GM12878 (cell line): ENCODE results near the gene PRDM12. TPM values are rescaled to one million over a fixed set of nuclear protein-coding genes. Genes with fewer than 3 reads are reported as not detected.

Source experiments
- ATAC-seq: fragments of 200-7000 bp; cut with Tn5 transposase; 3 replicates; pipeline ENCODE4 v1.9.1; 2020; ENCODE audit warnings: mild to moderate bottlenecking, moderate library complexity
- BruUV-seq: library from RNA; stranded (reverse); fragments of 400-500 nt; replicated peaks from 2 replicates; lab custom pipeline; 2021; lab: Mats Ljungman, UMichigan
- CTCF ChIA-PET: fragments of 300-600 bp; sonication (Branson Sonifier 250); formaldehyde crosslinking; extraction: SDS; loops from one replicate; lab custom pipeline; 2021; ENCODE audit warnings: inconsistent platforms; lab: Yijun Ruan, JAX
- POLR2A ChIA-PET: fragments of 350-600 bp; formaldehyde crosslinking; extraction: SDS; loops from one replicate; lab custom pipeline; 2021; ENCODE audit warnings: inconsistent platforms; lab: Charles Lee
- RAD21 ChIA-PET: fragments of 300-600 bp; sonication (Branson Sonifier 250); formaldehyde crosslinking; loops from one replicate; lab custom pipeline; 2023; ENCODE audit warnings: antibody characterized with exemption; ENCODE audit not compliant: unreplicated experiment; lab: Charles Lee
- SMC1A ChIA-PET: fragments of 300-600 bp; sonication (Branson Sonifier 250); formaldehyde crosslinking; loops from one replicate; lab custom pipeline; 2023; ENCODE audit not compliant: unreplicated experiment, uncharacterized antibody; lab: Charles Lee
- DNase-seq: peaks from one replicate; pipeline ENCODE4 v3.0.0-alpha.2; 2011; ENCODE audit warnings: low read depth, low spot score
- FAIRE-seq: peaks from 3 replicates; lab custom pipeline; 2011; peaks lifted over from hg19 to GRCh38; lab: Jason Lieb, UNC
- H2AFZ ChIP-seq: 2 replicates; pipeline ENCODE4 v1.6.0; 2011; ENCODE audit warnings: low read depth, low read length, control low read depth; ENCODE audit not compliant: control insufficient read depth
- H3K27ac ChIP-seq: 2 replicates; pipeline ENCODE4 v1.5.1; 2011; ENCODE audit warnings: control low read depth; ENCODE audit not compliant: control insufficient read depth, insufficient read depth
- H3K27me3 ChIP-seq, 2 experiments: replicated peaks in 1 of 2; 2 replicates each; pipeline versions ENCODE4 v1.6.0 to v1.6.1; 2011; ENCODE audit warnings: low read length in 1 of 2; ENCODE audit not compliant: control insufficient read depth in 2 of 2, insufficient read depth in 2 of 2
- H3K36me3 ChIP-seq, 2 experiments: 2 replicates each; pipeline ENCODE4 v1.5.1; 2011; ENCODE audit warnings: low read length in 1 of 2; ENCODE audit not compliant: control insufficient read depth in 2 of 2, insufficient read depth in 2 of 2
- H3K4me1 ChIP-seq: 2 replicates; pipeline ENCODE4 v1.6.1; 2011; ENCODE audit warnings: mild to moderate bottlenecking, low read length, moderate library complexity, mixed read lengths; ENCODE audit not compliant: control insufficient read depth, insufficient read depth
- H3K4me2 ChIP-seq: 2 replicates; pipeline ENCODE4 v1.6.0; 2011; ENCODE audit warnings: control low read depth; ENCODE audit not compliant: control insufficient read depth, insufficient read depth
- H3K4me3 ChIP-seq: fragments of 200-600 bp; sonication (generic); 2 replicates; pipeline ENCODE4 v1.5.1; 2016
- H3K79me2 ChIP-seq: 2 replicates; pipeline ENCODE4 v1.6.0; 2011; ENCODE audit warnings: low read length; ENCODE audit not compliant: control insufficient read depth, insufficient read depth
- H3K9ac ChIP-seq: 2 replicates; pipeline ENCODE4 v1.8.0; 2011; ENCODE audit warnings: low read length, control low read depth, mixed read lengths; ENCODE audit not compliant: control insufficient read depth, insufficient read depth
- H3K9me3 ChIP-seq: replicated peaks from 3 replicates; pipeline ENCODE4 v1.5.1; 2011; ENCODE audit warnings: mild to moderate bottlenecking, low read length; ENCODE audit not compliant: control insufficient read depth, insufficient read depth
- H4K20me1 ChIP-seq: 2 replicates; pipeline ENCODE4 v1.6.0; 2011; ENCODE audit not compliant: control insufficient read depth, insufficient read depth
- BHLHE40 ChIP-seq, 2 experiments: fragments of 450-650 bp in 1 of 2; IDR thresholded peaks; 2 replicates each; pipeline ENCODE4 v1.6.1; 2011 to 2017; ENCODE audit warnings: low read depth in 2 of 2, borderline replicate concordance in 1 of 2, improper control_type of control experiment in 1 of 2, low read length in 1 of 2, mild to moderate bottlenecking in 1 of 2
- EGR1 ChIP-seq, 2 experiments: IDR thresholded peaks; 1 replicate in 1 of 2; 2 replicates in 1 of 2; pipeline ENCODE4 v1.6.1; 2011 to 2012; ENCODE audit warnings: low read depth in 2 of 2, low read length in 2 of 2, borderline replicate concordance in 1 of 2, mild to moderate bottlenecking in 1 of 2, moderate library complexity in 1 of 2
- HDAC2 ChIP-seq: fragments of 200-600 bp; sonication (generic); IDR thresholded peaks from 2 replicates; pipeline ENCODE4 v1.6.1; 2017
- NFYB ChIP-seq: IDR thresholded peaks from 2 replicates; pipeline ENCODE4 v1.6.1; 2011; ENCODE audit warnings: low read depth, mild to moderate bottlenecking, low read length, improper control_type of control experiment, moderate library complexity; ENCODE audit not compliant: insufficient read depth
- POLR2AphosphoS5 ChIP-seq: IDR thresholded peaks from 2 replicates; pipeline ENCODE4 v1.6.1; 2011; ENCODE audit warnings: mild to moderate bottlenecking, low read length, inconsistent platforms
- RBBP5 ChIP-seq: fragments of 200-600 bp; sonication (generic); conservative IDR thresholded peaks from 2 replicates; pipeline ENCODE4 v1.6.1; 2016
- SP1 ChIP-seq: IDR thresholded peaks from one replicate; pipeline ENCODE4 v1.6.1; 2011; ENCODE audit warnings: low read depth, low read length
- WGBS: methylation state at CpG from one replicate; pipeline ENCODE4 v1.1.6; 2016; ENCODE audit warnings: low lambda C conversion rate; ENCODE audit not compliant: insufficient replicate concordance, insufficient coverage; ENCODE audit errors: missing lambda C conversion rate; 5-methylcytosine and 5-hydroxymethylcytosine counted together
- in situ Hi-C: fragments of 300-500 bp; cut with MboI; formaldehyde crosslinking; loops from 9 replicates; pipeline ENCODE4 v1.14.3; 2018; ENCODE audit warnings: mixed read lengths
- intact Hi-C: fragments of 100-400 bp; cut with micrococcal nuclease; formaldehyde crosslinking; loops from one replicate; pipeline ENCODE4 v1.14.2; 2022; ENCODE audit not compliant: unreplicated experiment
- polyA plus RNA-seq, 11 experiments: library from polyadenylated mRNA; depleted of rRNA in 4 of 11; unstranded in 6 of 11; stranded (reverse) in 5 of 11; fragments of >200 nt; fragmentation: Nextera tagmentation in 4 of 11; fragmentation: Illumina TruSeq in 1 of 11; extraction: Ambion mirVana in 4 of 11; extraction: Trizol in 1 of 11; gene quantifications; 1 replicate in 1 of 11; 2 replicates in 10 of 11; pipeline versions ENCODE4 v1.2.1 to v1.2.3, GENCODE V29; 2011 to 2016; ENCODE audit warnings: inconsistent platforms in 2 of 11, missing spikeins in 2 of 11, low read depth in 1 of 11
- total RNA-seq, 4 experiments: library from RNA; depleted of rRNA in 3 of 4; stranded (reverse); fragments of >200 nt in 3 of 4; fragmentation: Illumina TruSeq in 1 of 4; extraction: Trizol in 1 of 4; gene quantifications; 2 replicates each; pipeline versions ENCODE4 v1.2.1 to v1.2.3, GENCODE V29; 2013 to 2021
- TF ChIP-seq, protein P1 (sequence below): fragments of 450-650 bp; IDR thresholded peaks from 2 replicates; pipeline ENCODE4 v1.6.1; 2016; ENCODE audit warnings: mild to moderate bottlenecking
- TF ChIP-seq, protein P2 (sequence below): IDR thresholded peaks from 2 replicates; pipeline ENCODE4 v1.6.1; 2011; ENCODE audit warnings: mild to moderate bottlenecking, low read depth, low read length, moderate library complexity; ENCODE audit not compliant: insufficient replicate concordance

PRDM12 gene
- total and polyA plus RNA-seq, 10 of the 15 experiments (the other 5 are each of a cell fraction or from before 2014, with no cell fraction given) = not detected

DNA sequence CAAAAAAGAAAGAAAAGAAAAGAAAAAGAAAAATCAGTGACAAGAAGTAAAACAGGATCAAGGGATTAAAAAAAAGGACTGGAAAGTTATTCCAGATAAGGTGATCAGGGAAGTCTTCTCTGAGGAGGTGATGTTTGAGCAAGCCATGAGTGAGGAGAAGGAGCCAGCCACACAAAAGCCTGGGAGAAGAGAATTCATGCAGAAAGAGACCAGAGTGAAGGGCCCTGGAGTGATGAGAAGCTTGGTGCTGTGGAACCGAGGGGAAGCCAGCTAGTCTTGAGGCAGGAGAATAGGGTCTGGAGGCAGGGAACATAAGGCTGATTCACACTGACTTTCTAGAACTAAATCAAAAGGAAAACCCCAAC lies 25.2 kb downstream of the PRDM12 start:
- Histone ChIP-seq H3K79me2 (peaks cover 10% of the 10 kb centered on the region), H3K9ac (no peak overlapping the region)
- in situ Hi-C loops = loop anchor here (10.0 kb wide), 1 partner anchor 235 kb away; no protein-coding TSS in a partner anchor
- no peak for TF ChIP-seq POLR2AphosphoS5
- TF ChIP-seq RBBP5 = no peak
- TF ChIP-seq EGR1 (IDR thresholded peaks at IDR 0.05; ENCODE audit: borderline replicate concordance in 1 of 2, low read depth in 2 of 2, low read length in 2 of 2) = no peak
- TF ChIP-seq, all 136 proteins: peak for 0
- ChIA-PET POLR2A (interaction anchor here (0.6 kb wide), 1 partner anchor 188 kb away, joined by 3 read pairs; no protein-coding TSS in a partner anchor), CTCF (interaction anchor here (1.1 to 2.4 kb wide), 3 partner anchors 10 to 227 kb away, joined by 3 to 12 read pairs (median 7); no protein-coding TSS in a partner anchor), SMC1A (interaction anchor here (1.3 kb wide), 1 partner anchor 12 kb away, joined by 3 read pairs; no protein-coding TSS in a partner anchor), RAD21 (no interaction called here)
- ATAC-seq = no peak
- Histone ChIP-seq H3K27me3 (no peaks in the 10 kb centered on the region), H3K4me2 (peak overlapping the region; percentile 69; the same call in 1 of the 2 replicates), H3K9me3 (no peaks in the 10 kb centered on the region; the same call in 1 of the 3 replicates), H4K20me1 (no peaks in the 10 kb centered on the region), H3K4me3 (peak overlapping the region; percentile 45; the same call in 1 of the 2 replicates), H2AFZ (peak overlapping the region; percentile 46), H3K27ac (no peak overlapping the region), H3K4me1 (peaks cover 3% of the 10 kb centered on the region; the same call in 1 of the 2 replicates), H3K36me3 (no peaks in the 10 kb centered on the region)
- whole genome bisulfite sequencing = 94% methylated on average over 1 of the region's 1 CpG
- DNase-seq = no peak
- intact Hi-C loops = no loop called here
- FAIRE-seq = no peak
- no TSS peak for BruUV-seq

DNA sequence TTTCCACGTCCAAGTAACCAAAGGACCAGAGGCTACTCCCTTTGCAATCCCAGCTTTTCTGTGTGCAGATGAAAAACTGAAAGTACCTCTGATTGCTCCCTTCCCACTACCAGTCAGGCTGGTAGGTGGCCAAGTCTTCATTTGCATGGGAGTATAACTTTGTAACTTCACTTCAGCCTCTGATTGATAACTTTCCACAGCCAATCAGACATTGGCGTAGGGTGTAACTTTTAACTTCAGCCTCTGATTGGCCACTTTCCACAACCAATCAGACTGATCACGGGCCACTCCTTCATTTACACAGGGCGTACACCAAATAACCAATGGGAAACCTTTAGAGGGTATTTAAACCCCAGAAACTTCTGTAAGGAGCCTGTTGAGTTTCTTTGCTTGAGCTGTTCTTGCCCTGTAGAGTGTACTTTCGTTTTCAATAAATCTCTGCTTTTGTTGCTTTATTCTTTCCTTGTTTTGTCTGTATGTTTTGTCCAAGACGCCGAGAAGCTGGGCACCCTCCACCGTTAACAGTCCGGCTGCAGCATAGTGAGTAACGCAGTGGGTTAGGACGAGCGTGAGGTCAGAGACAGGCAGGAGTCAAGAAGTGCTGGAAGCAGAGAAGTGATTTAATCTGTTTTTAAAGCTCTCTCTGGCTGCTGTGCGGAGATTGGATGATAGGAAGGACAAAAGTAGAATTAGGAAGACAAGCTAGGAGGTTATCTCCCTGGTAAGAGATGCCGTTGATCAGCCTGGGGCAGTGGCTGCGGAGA lies 25.7 kb downstream of the PRDM12 start:
- Histone ChIP-seq H4K20me1 (no peaks in the 10 kb centered on the region), H3K27ac (no peak overlapping the region), H2AFZ (peak overlapping the region; percentile 46), H3K9ac (no peak overlapping the region), H3K4me3 (peak overlapping the region; percentile 45; the same call in 1 of the 2 replicates), H3K36me3 (no peaks in the 10 kb centered on the region), H3K9me3 (no peaks in the 10 kb centered on the region; the same call in 1 of the 3 replicates), H3K27me3 (no peaks in the 10 kb centered on the region), H3K4me1 (peaks cover 3% of the 10 kb centered on the region), H3K79me2 (peaks cover 15% of the 10 kb centered on the region), H3K4me2 (peak overlapping the region; percentile 69)
- DNase-seq = peak; percentile 53
- intact Hi-C loops = no loop called here
- SMC1A ChIA-PET = interaction anchor here (1.3 to 1.5 kb wide), 3 partner anchors 8 to 77 kb away, joined by 3 read pairs; no protein-coding TSS in a partner anchor
- 65% methylated on average over 15 of the region's 15 CpGs for WGBS
- TF ChIP-seq EGR1 (IDR thresholded peaks at IDR 0.05; ENCODE audit: borderline replicate concordance in 1 of 2, low read depth in 2 of 2, low read length in 2 of 2) = no peak
- TF ChIP-seq BHLHE40 (IDR thresholded peaks at IDR 0.05; ENCODE audit: borderline replicate concordance in 1 of 2, low read depth in 2 of 2, low read length in 1 of 2) = no peak; a peak in 1 of 4 replicates
- no peak for TF ChIP-seq HDAC2
- peak; percentile 22 for TF ChIP-seq SP1
- peak; percentile 74; the same call in 1 of the 2 replicates for TF ChIP-seq NFYB
- TF ChIP-seq, protein P1, sequence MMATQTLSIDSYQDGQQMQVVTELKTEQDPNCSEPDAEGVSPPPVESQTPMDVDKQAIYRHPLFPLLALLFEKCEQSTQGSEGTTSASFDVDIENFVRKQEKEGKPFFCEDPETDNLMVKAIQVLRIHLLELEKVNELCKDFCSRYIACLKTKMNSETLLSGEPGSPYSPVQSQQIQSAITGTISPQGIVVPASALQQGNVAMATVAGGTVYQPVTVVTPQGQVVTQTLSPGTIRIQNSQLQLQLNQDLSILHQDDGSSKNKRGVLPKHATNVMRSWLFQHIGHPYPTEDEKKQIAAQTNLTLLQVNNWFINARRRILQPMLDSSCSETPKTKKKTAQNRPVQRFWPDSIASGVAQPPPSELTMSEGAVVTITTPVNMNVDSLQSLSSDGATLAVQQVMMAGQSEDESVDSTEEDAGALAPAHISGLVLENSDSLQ = peak; percentile 92
- TF ChIP-seq, protein P2, sequence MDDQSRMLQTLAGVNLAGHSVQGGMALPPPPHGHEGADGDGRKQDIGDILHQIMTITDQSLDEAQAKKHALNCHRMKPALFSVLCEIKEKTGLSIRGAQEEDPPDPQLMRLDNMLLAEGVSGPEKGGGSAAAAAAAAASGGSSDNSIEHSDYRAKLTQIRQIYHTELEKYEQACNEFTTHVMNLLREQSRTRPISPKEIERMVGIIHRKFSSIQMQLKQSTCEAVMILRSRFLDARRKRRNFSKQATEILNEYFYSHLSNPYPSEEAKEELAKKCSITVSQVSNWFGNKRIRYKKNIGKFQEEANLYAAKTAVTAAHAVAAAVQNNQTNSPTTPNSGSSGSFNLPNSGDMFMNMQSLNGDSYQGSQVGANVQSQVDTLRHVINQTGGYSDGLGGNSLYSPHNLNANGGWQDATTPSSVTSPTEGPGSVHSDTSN = peak; percentile 72
- peak; percentile 58 for ATAC-seq
- RAD21 ChIA-PET = no interaction called here
- CTCF ChIA-PET = interaction anchor here (0.6 to 2.4 kb wide), 6 partner anchors 8 to 364 kb away, joined by 3 to 12 read pairs (median 5); no protein-coding TSS in a partner anchor
- POLR2A ChIA-PET = no interaction called here
- in situ Hi-C loops = loop anchor here (10.0 kb wide), 1 partner anchor 235 kb away; no protein-coding TSS in a partner anchor
- BruUV-seq = no TSS peak
- no peak for FAIRE-seq
